Neutrophil (primary cell): ENCODE measurements around the gene JAM3.

Source experiments
- H3K27ac ChIP-seq: fragments of 200-600 bp; sonication (generic); 2 replicates; pipeline ENCODE4 v1.5.1; 2016; ENCODE audit warnings: mild to moderate bottlenecking, moderate library complexity
- H3K27me3 ChIP-seq: fragments of 200-600 bp; sonication (generic); 2 replicates; pipeline ENCODE4 v1.6.0; 2016; ENCODE audit warnings: mild to moderate bottlenecking
- H3K36me3 ChIP-seq: fragments of 200-600 bp; sonication (generic); 2 replicates; pipeline ENCODE4 v1.5.1; 2017
- H3K4me1 ChIP-seq, 2 experiments: fragments of 200-600 bp in 1 of 2; sonication (generic) in 1 of 2; 1 replicate in 1 of 2; 2 replicates in 1 of 2; pipeline versions ENCODE4 v1.5.1 to v1.6.1; 2013 to 2016; ENCODE audit warnings: low read depth in 1 of 2, low read length in 1 of 2, mild to moderate bottlenecking in 1 of 2, moderate library complexity in 1 of 2; ENCODE audit not compliant: control insufficient read depth in 1 of 2, insufficient read depth in 1 of 2
- H3K4me3 ChIP-seq, 2 experiments: fragments of 200-600 bp in 1 of 2; sonication (generic) in 1 of 2; 1 replicate in 1 of 2; 2 replicates in 1 of 2; pipeline ENCODE4 v1.5.1; 2013 to 2016; ENCODE audit warnings: low read depth in 1 of 2, low read length in 1 of 2, mild to moderate bottlenecking in 1 of 2, moderate library complexity in 1 of 2
- H3K9me3 ChIP-seq: fragments of 200-600 bp; sonication (generic); 2 replicates; pipeline ENCODE4 v1.5.1; 2016
- CTCF ChIP-seq: fragments of 200-600 bp; sonication (generic); IDR thresholded peaks from 2 replicates; pipeline ENCODE4 v1.5.1; 2016; ENCODE audit warnings: antibody characterized with exemption

Gene JAM3

GRCh38 chr11:134068829-134069425, at the start of gene JAM3:
Gene JAM3 (plus strand): TSS chr11:134069072. CDS start chr11:134069084, 12 bp downstream.
- no peak within 1 kb of the TSS for H3K27ac ChIP-seq

GRCh38 chr11:134019500-134019899, 49.4 kb upstream of the JAM3 start:
- Histone ChIP-seq H3K27me3 (peaks cover 16% of the 10 kb centered on the region), H3K27ac (no peak overlapping the region), H3K36me3 (no peaks in the 10 kb centered on the region), H3K9me3 (no peaks in the 10 kb centered on the region), H3K4me1 (no peaks in the 10 kb centered on the region), H3K4me3 (no peak overlapping the region)
- no peak for TF ChIP-seq CTCF

More at GRCh38 chr11:134068829-134069425, at the start of gene JAM3:
- H3K4me3 ChIP-seq, result no peak within 1 kb of the TSS
- no peaks in the 10 kb centered on the region for H3K4me1 ChIP-seq
- TF ChIP-seq CTCF, result no peak
- no peaks in the 10 kb centered on the region for H3K36me3 ChIP-seq
- H3K9me3 ChIP-seq, result no peaks in the 10 kb centered on the region
- H3K27me3 ChIP-seq, result peaks cover 78% of the 10 kb centered on the region

GRCh38 chr11:134020598-134020997, 48.3 kb upstream of the JAM3 start:
- Histone ChIP-seq H3K4me3 (no peak overlapping the region), H3K27me3 (peaks cover 16% of the 10 kb centered on the region), H3K36me3 (no peaks in the 10 kb centered on the region), H3K27ac (no peak overlapping the region), H3K4me1 (no peaks in the 10 kb centered on the region), H3K9me3 (no peaks in the 10 kb centered on the region)
- TF ChIP-seq CTCF, result no peak

GRCh38 chr11:134021326-134021725, 47.5 kb upstream of the JAM3 start:
- no peaks in the 10 kb centered on the region for H3K36me3 ChIP-seq
- no peaks in the 10 kb centered on the region for H3K4me1 ChIP-seq
- no peak overlapping the region for H3K27ac ChIP-seq
- peaks cover 16% of the 10 kb centered on the region for H3K27me3 ChIP-seq
- no peaks in the 10 kb centered on the region for H3K9me3 ChIP-seq
- no peak overlapping the region for H3K4me3 ChIP-seq
- TF ChIP-seq CTCF, result no peak

GRCh38 chr11:134022748-134023147, 46.1 kb upstream of the JAM3 start:
- no peak overlapping the region for H3K4me3 ChIP-seq
- H3K27ac ChIP-seq, result no peak overlapping the region
- no peaks in the 10 kb centered on the region for H3K36me3 ChIP-seq
- no peaks in the 10 kb centered on the region for H3K9me3 ChIP-seq
- H3K4me1 ChIP-seq, result no peaks in the 10 kb centered on the region
- no peak for TF ChIP-seq CTCF
- peaks cover 25% of the 10 kb centered on the region for H3K27me3 ChIP-seq
